Activated CD8-positive, alpha-beta T cell treated with anti-CD3 and anti-CD28 coated beads for 36 hours (primary cell): ENCODE results near the gene SUDS3. TPM values are rescaled to one million over a fixed set of nuclear protein-coding genes. Genes with fewer than 3 reads are reported as not detected.

Source experiments
- ATAC-seq: fragments of 200-7000 bp; cut with Tn5 transposase; one replicate; pipeline ENCODE4 v1.10.0; 2021; ENCODE audit warnings: mild to moderate bottlenecking, moderate library complexity
- CTCF ChIA-PET: fragments of 350-600 bp; sonication (Branson Sonifier 250); formaldehyde crosslinking; loops from one replicate; lab custom pipeline; 2021; ENCODE audit warnings: antibody characterized with exemption; lab: Charles Lee
- POLR2A ChIA-PET: fragments of 350-600 bp; sonication (Branson Sonifier 250); formaldehyde crosslinking; loops from one replicate; lab custom pipeline; 2021; ENCODE audit warnings: antibody characterized with exemption; lab: Charles Lee
- DNase-seq: peaks from one replicate; pipeline ENCODE4 v3.0.0-alpha.2; 2020
- H3K27ac Mint-ChIP-seq: one replicate; pipeline ENCODE4 v1.8.0; 2021; ENCODE audit warnings: mild to moderate bottlenecking, mixed read lengths
- H3K27me3 Mint-ChIP-seq: one replicate; pipeline ENCODE4 v1.8.0; 2021; ENCODE audit warnings: mixed read lengths
- H3K36me3 Mint-ChIP-seq: one replicate; pipeline ENCODE4 v1.8.0; 2021; ENCODE audit warnings: low read depth, mixed read lengths
- H3K4me1 Mint-ChIP-seq: one replicate; pipeline ENCODE4 v1.8.0; 2021; ENCODE audit warnings: low read depth, mixed read lengths
- H3K4me3 Mint-ChIP-seq: one replicate; pipeline ENCODE4 v1.8.0; 2021; ENCODE audit warnings: mild to moderate bottlenecking, moderate library complexity, mixed read lengths
- H3K9me3 Mint-ChIP-seq: one replicate; pipeline ENCODE4 v1.8.0; 2021; ENCODE audit warnings: mixed read lengths
- CTCF ChIP-seq: fragments of 200-600 bp; IDR thresholded peaks from one replicate; pipeline ENCODE4 v1.8.0; 2022; ENCODE audit warnings: antibody characterized with exemption, mild to moderate bottlenecking
- intact Hi-C: fragments of 100-400 bp; cut with micrococcal nuclease; formaldehyde crosslinking; loops from one replicate; pipeline ENCODE4 v1.10.0; 2022
- total RNA-seq, 2 experiments: library from RNA; stranded (reverse); gene quantifications; one replicate each; pipeline ENCODE4 v1.2.3, GENCODE V29; 2021

Gene SUDS3
- total RNA-seq, 2 experiments from 2014 or later = 18.0 to 19.8 TPM

GRCh38 chr12:118439068-118439467, 62.7 kb downstream of the SUDS3 start:
- Mint-ChIP-seq H3K36me3 (no peaks in the 10 kb centered on the region), H3K4me3 (no peak overlapping the region), H3K4me1 (no peaks in the 10 kb centered on the region), H3K9me3 (no peaks in the 10 kb centered on the region), H3K27me3 (peaks cover 5% of the 10 kb centered on the region), H3K27ac (no peak overlapping the region)
- DNase-seq (no peak), ATAC-seq (no peak)
- POLR2A ChIA-PET = no interaction called here
- intact Hi-C loops = no loop called here
- CTCF ChIA-PET = interaction anchor here (0.8 kb wide), 1 partner anchor 35 kb away, joined by 3 read pairs; no protein-coding TSS in a partner anchor
- TF ChIP-seq CTCF = no peak

DNA sequence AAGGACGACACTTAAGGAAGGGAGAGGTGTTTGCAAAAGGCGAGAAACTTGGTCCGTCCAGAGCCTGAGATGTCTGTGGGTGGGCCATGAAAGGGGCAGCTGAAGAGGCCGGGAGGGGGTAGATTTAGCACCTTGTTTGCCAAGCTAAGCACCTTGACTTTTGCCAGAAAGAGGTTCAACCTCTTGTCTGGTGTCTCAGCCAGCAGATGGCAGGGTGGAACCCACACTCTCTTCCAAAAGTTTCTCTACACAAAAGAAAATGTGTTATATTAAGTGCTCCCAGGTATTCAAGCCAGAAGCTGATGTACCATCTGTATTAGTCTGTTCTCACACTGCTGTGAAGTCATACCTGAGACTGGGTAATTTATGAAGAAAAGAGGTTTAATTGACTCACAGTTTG, 69.9 kb downstream of the SUDS3 start:
- Mint-ChIP-seq H3K4me1 (no peaks in the 10 kb centered on the region), H3K27ac (no peak overlapping the region), H3K27me3 (peaks cover 10% of the 10 kb centered on the region), H3K4me3 (no peak overlapping the region), H3K9me3 (no peaks in the 10 kb centered on the region), H3K36me3 (no peaks in the 10 kb centered on the region)
- POLR2A ChIA-PET = no interaction called here
- CTCF ChIA-PET = interaction anchor here (0.6 kb wide), 1 partner anchor 442 kb away, joined by 3 read pairs; no protein-coding TSS in a partner anchor
- DNase-seq (no peak), ATAC-seq (no peak)
- intact Hi-C loops = no loop called here
- TF ChIP-seq CTCF = no peak

- DNase-seq (no peak), ATAC-seq (no peak)
- intact Hi-C loops = no loop called here
- POLR2A ChIA-PET = no interaction called here
- Mint-ChIP-seq H3K4me1 (no peaks in the 10 kb centered on the region), H3K27me3 (peaks cover 10% of the 10 kb centered on the region), H3K36me3 (no peaks in the 10 kb centered on the region), H3K9me3 (no peaks in the 10 kb centered on the region), H3K4me3 (no peak overlapping the region), H3K27ac (no peak overlapping the region)
- CTCF ChIA-PET = no interaction called here
- TF ChIP-seq CTCF = no peak
Measured at GRCh38 chr12:118447181-118447580, 70.8 kb downstream of the SUDS3 start.

GRCh38 chr12:118448341-118448740, 72.0 kb downstream of the SUDS3 start:
- CTCF ChIA-PET = interaction anchor here (0.9 kb wide), 1 partner anchor 43 kb away, joined by 3 read pairs; no protein-coding TSS in a partner anchor

GRCh38 chr12:118455327-118455726, 79.0 kb downstream of the SUDS3 start:
- ATAC-seq = no peak
- no peak for DNase-seq
- intact Hi-C loops = no loop called here
- no peak for TF ChIP-seq CTCF
- Mint-ChIP-seq H3K27me3 (peaks cover 14% of the 10 kb centered on the region), H3K4me3 (no peak overlapping the region), H3K9me3 (no peaks in the 10 kb centered on the region), H3K27ac (no peak overlapping the region), H3K36me3 (no peaks in the 10 kb centered on the region), H3K4me1 (peaks cover 2% of the 10 kb centered on the region)
- POLR2A ChIA-PET = no interaction called here
- CTCF ChIA-PET = no interaction called here

More at GRCh38 chr12:118448341-118448740, 72.0 kb downstream of the SUDS3 start:
- ATAC-seq = no peak
- POLR2A ChIA-PET = no interaction called here
- no peak for TF ChIP-seq CTCF
- H3K4me3 Mint-ChIP-seq = no peak overlapping the region
- intact Hi-C loops = no loop called here
- no peaks in the 10 kb centered on the region for H3K9me3 Mint-ChIP-seq
- peaks cover 12% of the 10 kb centered on the region for H3K27me3 Mint-ChIP-seq
- no peak overlapping the region for H3K27ac Mint-ChIP-seq
- no peak for DNase-seq
- no peaks in the 10 kb centered on the region for H3K36me3 Mint-ChIP-seq
- no peaks in the 10 kb centered on the region for H3K4me1 Mint-ChIP-seq
